ENCODE measurements around the gene SPIN1.

SPIN1 gene

DNA sequence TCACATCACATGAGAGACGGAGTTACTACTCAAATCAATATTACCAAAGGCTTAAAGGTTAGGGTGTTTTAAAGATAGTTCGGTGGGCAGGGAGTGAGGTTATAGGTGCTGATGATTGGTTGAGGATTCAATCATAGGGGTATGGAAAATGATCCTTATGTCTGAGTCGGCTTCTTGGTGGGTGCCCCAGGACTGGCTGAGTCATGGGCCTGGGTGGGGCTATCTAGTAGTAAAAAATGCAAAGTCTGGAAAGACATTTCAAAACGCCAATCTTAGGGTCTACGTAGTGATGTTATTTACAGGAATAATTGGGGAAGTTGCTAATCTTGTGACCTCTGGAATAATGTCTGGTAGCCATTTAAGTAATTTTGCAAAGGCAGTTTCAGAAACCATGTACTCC lies 15.2 kb upstream of the SPIN1 start:
- Histone ChIP-seq H3K27ac (ENCODE audit: extremely low read depth, low read depth, low read length) (no peak overlapping the region), H3K4me1 (ENCODE audit: control insufficient read depth, insufficient read depth, low read length) (no peaks in the 10 kb centered on the region), H3K9me3 (ENCODE audit: control insufficient read depth, insufficient read depth, low read depth, low read length) (no peaks in the 10 kb centered on the region), H3K4me3 (ENCODE audit: low read depth, low read length) (no peak overlapping the region), H3K36me3 (ENCODE audit: control insufficient read depth in 2 of 2, insufficient read depth in 1 of 2, low read length in 2 of 2) (no peaks in the 10 kb centered on the region)
- ChIA-PET CTCF (no interaction called here), POLR2A (interaction anchor here (0.6 kb wide), 1 partner anchor 18 kb away, joined by 7 read pairs; no protein-coding TSS in a partner anchor)
- no peak for TF ChIP-seq ZBTB17 (tag by site-specific recombination; IDR thresholded peaks at IDR 0.05)
- TF ChIP-seq ZNF571 (tag by site-specific recombination; IDR thresholded peaks at IDR 0.05): no peak
- TF ChIP-seq ZNF518A (tag by site-specific recombination; conservative IDR thresholded peaks at IDR 0.05; ENCODE audit: low read depth): no peak
- no peak for TF ChIP-seq ZNF426 (tag by site-specific recombination; IDR thresholded peaks at IDR 0.05)
- no peak for TF ChIP-seq ZNF146 (tag by site-specific recombination; IDR thresholded peaks at IDR 0.05)
- no peak for TF ChIP-seq ZNF596 (tag by site-specific recombination; IDR thresholded peaks at IDR 0.05)
- TF ChIP-seq FEZF1 (tag by site-specific recombination; IDR thresholded peaks at IDR 0.05): no peak
- TF ChIP-seq SALL2 (tag by site-specific recombination; IDR thresholded peaks at IDR 0.05; ENCODE audit: borderline replicate concordance): no peak
- TF ChIP-seq, protein P1, sequence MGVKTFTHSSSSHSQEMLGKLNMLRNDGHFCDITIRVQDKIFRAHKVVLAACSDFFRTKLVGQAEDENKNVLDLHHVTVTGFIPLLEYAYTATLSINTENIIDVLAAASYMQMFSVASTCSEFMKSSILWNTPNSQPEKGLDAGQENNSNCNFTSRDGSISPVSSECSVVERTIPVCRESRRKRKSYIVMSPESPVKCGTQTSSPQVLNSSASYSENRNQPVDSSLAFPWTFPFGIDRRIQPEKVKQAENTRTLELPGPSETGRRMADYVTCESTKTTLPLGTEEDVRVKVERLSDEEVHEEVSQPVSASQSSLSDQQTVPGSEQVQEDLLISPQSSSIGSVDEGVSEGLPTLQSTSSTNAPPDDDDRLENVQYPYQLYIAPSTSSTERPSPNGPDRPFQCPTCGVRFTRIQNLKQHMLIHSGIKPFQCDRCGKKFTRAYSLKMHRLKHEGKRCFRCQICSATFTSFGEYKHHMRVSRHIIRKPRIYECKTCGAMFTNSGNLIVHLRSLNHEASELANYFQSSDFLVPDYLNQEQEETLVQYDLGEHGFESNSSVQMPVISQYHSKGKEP (tag by site-specific recombination; IDR thresholded peaks at IDR 0.05): no peak
- no peak for TF ChIP-seq SP7 (tag by site-specific recombination; IDR thresholded peaks at IDR 0.05)
- no peak for TF ChIP-seq ZBTB7A (tag by site-specific recombination; IDR thresholded peaks at IDR 0.05; ENCODE audit: low read depth)
- TF ChIP-seq ZNF324 (tag by site-specific recombination; IDR thresholded peaks at IDR 0.05): no peak
- no peak for TF ChIP-seq ZNF48 (tag by site-specific recombination; IDR thresholded peaks at IDR 0.05)
- no peak for TF ChIP-seq ZNF792 (tag by site-specific recombination; IDR thresholded peaks at IDR 0.05)
- no peak for TF ChIP-seq INSM2 (tag by site-specific recombination; IDR thresholded peaks at IDR 0.05)
- TF ChIP-seq ZNF777 (tag by site-specific recombination; IDR thresholded peaks at IDR 0.05; ENCODE audit: borderline replicate concordance): no peak
- no peak for TF ChIP-seq PRDM2 (tag by site-specific recombination; IDR thresholded peaks at IDR 0.05; ENCODE audit: borderline replicate concordance)
- TF ChIP-seq, protein P2, sequence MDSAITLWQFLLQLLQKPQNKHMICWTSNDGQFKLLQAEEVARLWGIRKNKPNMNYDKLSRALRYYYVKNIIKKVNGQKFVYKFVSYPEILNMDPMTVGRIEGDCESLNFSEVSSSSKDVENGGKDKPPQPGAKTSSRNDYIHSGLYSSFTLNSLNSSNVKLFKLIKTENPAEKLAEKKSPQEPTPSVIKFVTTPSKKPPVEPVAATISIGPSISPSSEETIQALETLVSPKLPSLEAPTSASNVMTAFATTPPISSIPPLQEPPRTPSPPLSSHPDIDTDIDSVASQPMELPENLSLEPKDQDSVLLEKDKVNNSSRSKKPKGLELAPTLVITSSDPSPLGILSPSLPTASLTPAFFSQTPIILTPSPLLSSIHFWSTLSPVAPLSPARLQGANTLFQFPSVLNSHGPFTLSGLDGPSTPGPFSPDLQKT (IDR thresholded peaks at IDR 0.05; ENCODE audit: borderline replicate concordance, low read depth, low read length): no peak
- no peak for TF ChIP-seq ZNF366 (tag by site-specific recombination; conservative IDR thresholded peaks at IDR 0.05)
- TF ChIP-seq ZNF548 (tag by site-specific recombination; IDR thresholded peaks at IDR 0.05): no peak
